HEK293 (cell line): ENCODE data around the gene DPYSL3.

Experiments used
- EGR2 ChIP-seq: fragments of 450-650 bp; formaldehyde crosslinking; IDR thresholded peaks from 2 replicates; pipeline ENCODE4 v1.5.1; 2016; ENCODE audit warnings: low read depth, missing biosample characterization, missing genetic modification characterization
- FEZF1 ChIP-seq: fragments of 450-650 bp; formaldehyde crosslinking; IDR thresholded peaks from 2 replicates; pipeline ENCODE4 v1.5.1; 2016; ENCODE audit warnings: missing biosample characterization, missing genetic modification characterization
- GLIS1 ChIP-seq: fragments of 450-650 bp; formaldehyde crosslinking; IDR thresholded peaks from 2 replicates; pipeline ENCODE4 v1.5.1; 2016; ENCODE audit warnings: missing biosample characterization, missing genetic modification characterization
- KLF8 ChIP-seq: fragments of 450-650 bp; formaldehyde crosslinking; IDR thresholded peaks from 2 replicates; pipeline ENCODE4 v1.5.1; 2016; ENCODE audit warnings: missing biosample characterization, missing genetic modification characterization
- MEIS1 ChIP-seq: sonication (generic); formaldehyde crosslinking; IDR thresholded peaks from 2 replicates; pipeline ENCODE4 v1.8.1; 2022; ENCODE audit warnings: missing genetic modification reagents, mild to moderate bottlenecking, borderline replicate concordance
- TRIM28 ChIP-seq: IDR thresholded peaks from 2 replicates; pipeline ENCODE4 v1.6.1; 2011; ENCODE audit warnings: low read length, control low read depth, borderline replicate concordance
- WT1 ChIP-seq: fragments of 450-650 bp; formaldehyde crosslinking; IDR thresholded peaks from 2 replicates; pipeline ENCODE4 v1.5.1; 2016; ENCODE audit warnings: missing biosample characterization, missing genetic modification characterization
- ZFP41 ChIP-seq: fragments of 450-650 bp; formaldehyde crosslinking; IDR thresholded peaks from 2 replicates; pipeline ENCODE4 v1.5.1; 2016; ENCODE audit warnings: missing biosample characterization, missing genetic modification characterization, borderline replicate concordance
- ZNF132 ChIP-seq: fragments of 450-650 bp; formaldehyde crosslinking; IDR thresholded peaks from 2 replicates; pipeline ENCODE4 v1.5.1; 2017; ENCODE audit warnings: missing biosample characterization, missing genetic modification characterization, borderline replicate concordance
- ZNF169 ChIP-seq: fragments of 450-650 bp; formaldehyde crosslinking; IDR thresholded peaks from 2 replicates; pipeline ENCODE4 v1.5.1; 2016; ENCODE audit warnings: missing biosample characterization, missing genetic modification characterization
- ZNF2 ChIP-seq: fragments of 450-650 bp; formaldehyde crosslinking; IDR thresholded peaks from 2 replicates; pipeline ENCODE4 v1.5.1; 2016; ENCODE audit warnings: missing biosample characterization, missing genetic modification characterization
- ZNF426 ChIP-seq: fragments of 450-650 bp; formaldehyde crosslinking; IDR thresholded peaks from 2 replicates; pipeline ENCODE4 v1.5.1; 2017; ENCODE audit warnings: missing biosample characterization, missing genetic modification characterization, mild to moderate bottlenecking, inconsistent platforms, moderate library complexity
- ZNF521 ChIP-seq: fragments of 450-650 bp; formaldehyde crosslinking; IDR thresholded peaks from 2 replicates; pipeline ENCODE4 v1.5.1; 2017; ENCODE audit warnings: missing biosample characterization, mild to moderate bottlenecking, missing genetic modification characterization
- ZNF544 ChIP-seq: fragments of 450-650 bp; formaldehyde crosslinking; IDR thresholded peaks from 2 replicates; pipeline ENCODE4 v1.5.0; 2017; ENCODE audit warnings: missing biosample characterization, missing genetic modification characterization
- ZNF561 ChIP-seq: fragments of 450-650 bp; IDR thresholded peaks from 2 replicates; pipeline ENCODE4 v1.5.1; 2018; ENCODE audit warnings: missing biosample characterization, missing genetic modification characterization, borderline replicate concordance
- ZNF600 ChIP-seq: fragments of 450-650 bp; formaldehyde crosslinking; IDR thresholded peaks from 2 replicates; pipeline ENCODE4 v1.5.1; 2016; ENCODE audit warnings: missing biosample characterization, missing genetic modification characterization
- ZNF624 ChIP-seq: fragments of 450-650 bp; formaldehyde crosslinking; IDR thresholded peaks from 2 replicates; pipeline ENCODE4 v1.5.1; 2017; ENCODE audit warnings: missing biosample characterization, missing genetic modification characterization
- ZNF626 ChIP-seq: fragments of 450-650 bp; sonication (Bioruptor Pico); formaldehyde crosslinking; IDR thresholded peaks from 2 replicates; pipeline ENCODE4 v1.5.1; 2018; ENCODE audit warnings: missing biosample characterization, missing genetic modification characterization, inconsistent platforms
- ZNF660 ChIP-seq: fragments of 450-650 bp; IDR thresholded peaks from 2 replicates; pipeline ENCODE4 v1.5.1; 2018; ENCODE audit warnings: missing biosample characterization, mild to moderate bottlenecking, missing genetic modification characterization
- ZNF664 ChIP-seq: fragments of 450-650 bp; formaldehyde crosslinking; IDR thresholded peaks from 2 replicates; pipeline ENCODE4 v1.5.1; 2016; ENCODE audit warnings: missing biosample characterization, missing genetic modification characterization
- ZNF707 ChIP-seq: fragments of 450-650 bp; formaldehyde crosslinking; IDR thresholded peaks from 2 replicates; pipeline ENCODE4 v1.5.1; 2016; ENCODE audit warnings: missing biosample characterization, missing genetic modification characterization
- ZNF747 ChIP-seq: fragments of 450-650 bp; formaldehyde crosslinking; IDR thresholded peaks from 2 replicates; pipeline ENCODE4 v1.5.1; 2016; ENCODE audit warnings: missing biosample characterization, missing genetic modification characterization
- ZNF792 ChIP-seq: fragments of 450-650 bp; formaldehyde crosslinking; IDR thresholded peaks from 2 replicates; pipeline ENCODE4 v1.5.1; 2016; ENCODE audit warnings: missing biosample characterization, missing genetic modification characterization
- TF ChIP-seq, protein P1 (sequence below): fragments of 450-650 bp; formaldehyde crosslinking; IDR thresholded peaks from 2 replicates; pipeline ENCODE4 v1.5.1; 2016; ENCODE audit warnings: missing biosample characterization, missing genetic modification characterization
- TF ChIP-seq, protein P2 (sequence below): fragments of 450-650 bp; formaldehyde crosslinking; IDR thresholded peaks from 2 replicates; pipeline ENCODE4 v1.5.1; 2017; ENCODE audit warnings: missing biosample characterization, missing genetic modification characterization
- TF ChIP-seq, protein P3 (sequence below): fragments of 450-650 bp; formaldehyde crosslinking; IDR thresholded peaks from 2 replicates; pipeline ENCODE4 v1.5.1; 2016; ENCODE audit warnings: missing biosample characterization, missing genetic modification characterization, borderline replicate concordance
- TF ChIP-seq, protein P4 (sequence below): fragments of 450-650 bp; formaldehyde crosslinking; IDR thresholded peaks from 2 replicates; pipeline ENCODE4 v1.5.1; 2016; ENCODE audit warnings: missing biosample characterization, missing genetic modification characterization

The DPYSL3 gene

DNA sequence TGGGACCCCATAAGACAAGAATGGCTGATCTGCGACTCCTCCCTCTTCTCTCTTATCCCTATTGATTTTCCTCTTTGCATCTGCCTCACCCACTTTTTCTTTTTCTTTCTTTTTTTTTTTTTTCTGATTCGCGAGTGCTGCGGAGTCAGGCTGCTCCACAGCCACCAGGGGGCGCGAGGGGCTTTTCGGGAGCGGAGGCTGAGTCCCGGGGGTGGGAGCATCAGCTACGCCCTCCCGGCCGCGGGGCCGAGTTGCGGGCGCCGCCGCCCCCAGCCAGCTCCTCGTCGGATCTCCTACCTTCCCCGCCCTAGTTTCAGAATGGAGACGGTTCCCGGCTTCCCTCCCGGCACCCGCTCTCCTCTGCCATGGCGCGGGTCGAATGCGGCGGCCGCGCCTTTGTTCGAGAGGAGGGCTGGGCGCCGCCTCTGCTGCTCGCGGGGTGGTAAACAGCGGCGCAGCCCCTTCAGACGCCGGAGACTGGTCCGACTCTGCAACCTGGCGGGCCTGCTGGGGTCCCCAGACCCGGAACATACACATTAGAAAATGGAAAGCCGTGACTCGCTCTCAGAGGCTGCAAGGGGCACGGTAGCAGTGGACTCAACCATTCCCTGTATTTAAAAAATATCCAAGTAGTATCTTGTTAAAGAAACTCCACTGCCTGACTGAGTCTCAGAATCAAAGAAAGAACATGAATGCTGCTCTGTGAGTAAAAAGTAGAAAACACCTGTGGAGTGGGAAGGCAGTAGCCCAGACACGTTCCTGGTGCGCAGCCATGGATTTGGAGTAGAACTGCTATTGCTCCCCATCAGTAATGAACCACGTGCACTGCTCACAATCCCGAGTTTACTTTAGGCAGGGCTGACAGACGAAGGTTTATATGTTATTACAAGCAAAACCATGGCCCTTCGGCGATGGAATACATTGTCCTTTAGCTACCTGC is 55.7 kb downstream of the DPYSL3 start (continued):
- TF ChIP-seq ZNF624 (tag by site-specific recombination) (no peak), ZNF626 (tag by site-specific recombination) (no peak), ZNF521 (tag by site-specific recombination) (no peak), ZNF2 (peak; percentile 100), ZNF747 (no peak), ZNF792 (tag by site-specific recombination) (no peak), FEZF1 (tag by site-specific recombination) (no peak), GLIS1 (tag by site-specific recombination) (peak; percentile 69), ZNF169 (tag by site-specific recombination) (no peak), ZNF561 (tag by site-specific recombination) (peak; percentile 78), ZNF544 (tag by site-specific recombination) (no peak), ZNF600 (tag by site-specific recombination) (peak; percentile 38; the same call in 1 of the 2 replicates), ZNF660 (tag by site-specific recombination) (peak; percentile 42), ZNF132 (no peak), ZNF664 (tag by site-specific recombination) (no peak), TRIM28 (no peak), ZNF426 (tag by site-specific recombination) (no peak), ZFP41 (no peak), MEIS1 (CRISPR knock-in tag) (no peak), ZNF707 (tag by site-specific recombination) (no peak), WT1 (tag by site-specific recombination) (no peak), KLF8 (tag by site-specific recombination) (peak; percentile 96), EGR2 (tag by site-specific recombination) (peak; percentile 91)
- TF ChIP-seq, protein P1, sequence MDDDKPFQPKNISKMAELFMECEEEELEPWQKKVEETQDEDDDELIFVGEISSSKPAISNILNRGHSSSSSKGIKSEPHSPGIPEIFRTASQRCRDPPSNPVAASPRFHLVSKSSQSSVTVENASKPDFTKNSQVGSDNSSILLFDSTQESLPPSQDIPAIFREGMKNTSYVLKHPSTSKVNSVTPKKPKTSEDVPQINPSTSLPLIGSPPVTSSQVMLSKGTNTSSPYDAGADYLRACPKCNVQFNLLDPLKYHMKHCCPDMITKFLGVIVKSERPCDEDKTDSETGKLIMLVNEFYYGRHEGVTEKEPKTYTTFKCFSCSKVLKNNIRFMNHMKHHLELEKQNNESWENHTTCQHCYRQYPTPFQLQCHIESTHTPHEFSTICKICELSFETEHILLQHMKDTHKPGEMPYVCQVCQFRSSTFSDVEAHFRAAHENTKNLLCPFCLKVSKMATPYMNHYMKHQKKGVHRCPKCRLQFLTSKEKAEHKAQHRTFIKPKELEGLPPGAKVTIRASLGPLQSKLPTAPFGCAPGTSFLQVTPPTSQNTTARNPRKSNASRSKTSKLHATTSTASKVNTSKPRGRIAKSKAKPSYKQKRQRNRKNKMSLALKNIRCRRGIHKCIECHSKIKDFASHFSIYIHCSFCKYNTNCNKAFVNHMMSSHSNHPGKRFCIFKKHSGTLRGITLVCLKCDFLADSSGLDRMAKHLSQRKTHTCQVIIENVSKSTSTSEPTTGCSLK (tag by site-specific recombination), result no peak
- TF ChIP-seq, protein P2, sequence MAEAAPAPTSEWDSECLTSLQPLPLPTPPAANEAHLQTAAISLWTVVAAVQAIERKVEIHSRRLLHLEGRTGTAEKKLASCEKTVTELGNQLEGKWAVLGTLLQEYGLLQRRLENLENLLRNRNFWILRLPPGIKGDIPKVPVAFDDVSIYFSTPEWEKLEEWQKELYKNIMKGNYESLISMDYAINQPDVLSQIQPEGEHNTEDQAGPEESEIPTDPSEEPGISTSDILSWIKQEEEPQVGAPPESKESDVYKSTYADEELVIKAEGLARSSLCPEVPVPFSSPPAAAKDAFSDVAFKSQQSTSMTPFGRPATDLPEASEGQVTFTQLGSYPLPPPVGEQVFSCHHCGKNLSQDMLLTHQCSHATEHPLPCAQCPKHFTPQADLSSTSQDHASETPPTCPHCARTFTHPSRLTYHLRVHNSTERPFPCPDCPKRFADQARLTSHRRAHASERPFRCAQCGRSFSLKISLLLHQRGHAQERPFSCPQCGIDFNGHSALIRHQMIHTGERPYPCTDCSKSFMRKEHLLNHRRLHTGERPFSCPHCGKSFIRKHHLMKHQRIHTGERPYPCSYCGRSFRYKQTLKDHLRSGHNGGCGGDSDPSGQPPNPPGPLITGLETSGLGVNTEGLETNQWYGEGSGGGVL, result peak; percentile 66
- TF ChIP-seq, protein P3, sequence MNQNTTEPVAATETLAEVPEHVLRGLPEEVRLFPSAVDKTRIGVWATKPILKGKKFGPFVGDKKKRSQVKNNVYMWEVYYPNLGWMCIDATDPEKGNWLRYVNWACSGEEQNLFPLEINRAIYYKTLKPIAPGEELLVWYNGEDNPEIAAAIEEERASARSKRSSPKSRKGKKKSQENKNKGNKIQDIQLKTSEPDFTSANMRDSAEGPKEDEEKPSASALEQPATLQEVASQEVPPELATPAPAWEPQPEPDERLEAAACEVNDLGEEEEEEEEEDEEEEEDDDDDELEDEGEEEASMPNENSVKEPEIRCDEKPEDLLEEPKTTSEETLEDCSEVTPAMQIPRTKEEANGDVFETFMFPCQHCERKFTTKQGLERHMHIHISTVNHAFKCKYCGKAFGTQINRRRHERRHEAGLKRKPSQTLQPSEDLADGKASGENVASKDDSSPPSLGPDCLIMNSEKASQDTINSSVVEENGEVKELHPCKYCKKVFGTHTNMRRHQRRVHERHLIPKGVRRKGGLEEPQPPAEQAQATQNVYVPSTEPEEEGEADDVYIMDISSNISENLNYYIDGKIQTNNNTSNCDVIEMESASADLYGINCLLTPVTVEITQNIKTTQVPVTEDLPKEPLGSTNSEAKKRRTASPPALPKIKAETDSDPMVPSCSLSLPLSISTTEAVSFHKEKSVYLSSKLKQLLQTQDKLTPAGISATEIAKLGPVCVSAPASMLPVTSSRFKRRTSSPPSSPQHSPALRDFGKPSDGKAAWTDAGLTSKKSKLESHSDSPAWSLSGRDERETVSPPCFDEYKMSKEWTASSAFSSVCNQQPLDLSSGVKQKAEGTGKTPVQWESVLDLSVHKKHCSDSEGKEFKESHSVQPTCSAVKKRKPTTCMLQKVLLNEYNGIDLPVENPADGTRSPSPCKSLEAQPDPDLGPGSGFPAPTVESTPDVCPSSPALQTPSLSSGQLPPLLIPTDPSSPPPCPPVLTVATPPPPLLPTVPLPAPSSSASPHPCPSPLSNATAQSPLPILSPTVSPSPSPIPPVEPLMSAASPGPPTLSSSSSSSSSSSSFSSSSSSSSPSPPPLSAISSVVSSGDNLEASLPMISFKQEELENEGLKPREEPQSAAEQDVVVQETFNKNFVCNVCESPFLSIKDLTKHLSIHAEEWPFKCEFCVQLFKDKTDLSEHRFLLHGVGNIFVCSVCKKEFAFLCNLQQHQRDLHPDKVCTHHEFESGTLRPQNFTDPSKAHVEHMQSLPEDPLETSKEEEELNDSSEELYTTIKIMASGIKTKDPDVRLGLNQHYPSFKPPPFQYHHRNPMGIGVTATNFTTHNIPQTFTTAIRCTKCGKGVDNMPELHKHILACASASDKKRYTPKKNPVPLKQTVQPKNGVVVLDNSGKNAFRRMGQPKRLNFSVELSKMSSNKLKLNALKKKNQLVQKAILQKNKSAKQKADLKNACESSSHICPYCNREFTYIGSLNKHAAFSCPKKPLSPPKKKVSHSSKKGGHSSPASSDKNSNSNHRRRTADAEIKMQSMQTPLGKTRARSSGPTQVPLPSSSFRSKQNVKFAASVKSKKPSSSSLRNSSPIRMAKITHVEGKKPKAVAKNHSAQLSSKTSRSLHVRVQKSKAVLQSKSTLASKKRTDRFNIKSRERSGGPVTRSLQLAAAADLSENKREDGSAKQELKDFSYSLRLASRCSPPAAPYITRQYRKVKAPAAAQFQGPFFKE (tag by site-specific recombination), result no peak
- TF ChIP-seq, protein P4, sequence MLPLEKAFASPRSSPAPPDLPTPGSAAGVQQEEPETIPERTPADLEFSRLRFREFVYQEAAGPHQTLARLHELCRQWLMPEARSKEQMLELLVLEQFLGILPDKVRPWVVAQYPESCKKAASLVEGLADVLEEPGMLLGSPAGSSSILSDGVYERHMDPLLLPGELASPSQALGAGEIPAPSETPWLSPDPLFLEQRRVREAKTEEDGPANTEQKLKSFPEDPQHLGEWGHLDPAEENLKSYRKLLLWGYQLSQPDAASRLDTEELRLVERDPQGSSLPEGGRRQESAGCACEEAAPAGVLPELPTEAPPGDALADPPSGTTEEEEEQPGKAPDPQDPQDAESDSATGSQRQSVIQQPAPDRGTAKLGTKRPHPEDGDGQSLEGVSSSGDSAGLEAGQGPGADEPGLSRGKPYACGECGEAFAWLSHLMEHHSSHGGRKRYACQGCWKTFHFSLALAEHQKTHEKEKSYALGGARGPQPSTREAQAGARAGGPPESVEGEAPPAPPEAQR, result no peak
